HEK293 (cell line): Measurements from ENCODE around the gene CDKL5.
A peak's percentile ranks its signal among the peaks of the same experiment; 100 is the strongest.

Experiments used
- CTCF ChIA-PET: fragments of 350-600 bp; formaldehyde crosslinking; extraction: SDS; loops from one replicate; lab custom pipeline; 2021; ENCODE audit warnings: antibody characterized with exemption; lab: Yijun Ruan, JAX
- POLR2A ChIA-PET: fragments of 300-600 bp; formaldehyde crosslinking; extraction: SDS; loops from one replicate; lab custom pipeline; 2020; ENCODE audit warnings: antibody characterized with exemption, inconsistent platforms; lab: Yijun Ruan, JAX
- H3K27ac ChIP-seq: fragments of 200-500 bp; sonication (Bioruptor generic); 2 replicates; pipeline ENCODE4 v1.5.1; 2014; ENCODE audit warnings: low read depth, low read length, control low read depth, inconsistent platforms; ENCODE audit errors: extremely low read depth
- H3K36me3 ChIP-seq, 2 experiments: fragments of 200-500 bp in 1 of 2; sonication (Bioruptor generic) in 1 of 2; 1 replicate in 1 of 2; 2 replicates in 1 of 2; pipeline ENCODE4 v1.5.1; 2014 to 2017; ENCODE audit warnings: inconsistent platforms in 2 of 2, low read length in 2 of 2; ENCODE audit not compliant: control insufficient read depth in 2 of 2, insufficient read depth in 1 of 2
- H3K4me1 ChIP-seq: fragments of 200-500 bp; sonication (Bioruptor generic); 2 replicates; pipeline ENCODE4 v1.5.1; 2014; ENCODE audit warnings: mild to moderate bottlenecking, low read length, inconsistent platforms; ENCODE audit not compliant: control insufficient read depth, insufficient read depth
- H3K4me3 ChIP-seq: 2 replicates; pipeline ENCODE4 v1.5.1; 2011; ENCODE audit warnings: low read depth, mild to moderate bottlenecking, control low read depth, low read length, moderate library complexity
- H3K9me3 ChIP-seq: fragments of 200-500 bp; sonication (Bioruptor generic); 2 replicates; pipeline ENCODE4 v1.5.1; 2014; ENCODE audit warnings: low read depth, low read length, inconsistent platforms; ENCODE audit not compliant: control insufficient read depth, insufficient read depth
- FEZF1 ChIP-seq: fragments of 450-650 bp; formaldehyde crosslinking; IDR thresholded peaks from 2 replicates; pipeline ENCODE4 v1.5.1; 2016; ENCODE audit warnings: missing biosample characterization, missing genetic modification characterization
- GLIS1 ChIP-seq: fragments of 450-650 bp; formaldehyde crosslinking; IDR thresholded peaks from 2 replicates; pipeline ENCODE4 v1.5.1; 2016; ENCODE audit warnings: missing biosample characterization, missing genetic modification characterization
- IKZF3 ChIP-seq: fragments of 450-650 bp; IDR thresholded peaks from 2 replicates; pipeline ENCODE4 v1.5.0; 2018; ENCODE audit warnings: missing biosample characterization, mild to moderate bottlenecking, missing genetic modification characterization, moderate library complexity
- OSR2 ChIP-seq: fragments of 450-650 bp; formaldehyde crosslinking; IDR thresholded peaks from 2 replicates; pipeline ENCODE4 v1.5.1; 2016; ENCODE audit warnings: missing biosample characterization, missing genetic modification characterization
- ZEB2 ChIP-seq: fragments of 450-650 bp; formaldehyde crosslinking; IDR thresholded peaks from 2 replicates; pipeline ENCODE4 v1.5.1; 2016; ENCODE audit warnings: missing biosample characterization, missing genetic modification characterization
- ZNF114 ChIP-seq: fragments of 450-650 bp; formaldehyde crosslinking; IDR thresholded peaks from 2 replicates; pipeline ENCODE4 v1.5.0; 2017; ENCODE audit warnings: missing biosample characterization, missing genetic modification characterization
- ZNF140 ChIP-seq: fragments of 450-650 bp; formaldehyde crosslinking; IDR thresholded peaks from 2 replicates; pipeline ENCODE4 v1.5.1; 2016; ENCODE audit warnings: missing biosample characterization, missing genetic modification characterization
- ZNF221 ChIP-seq: fragments of 450-650 bp; formaldehyde crosslinking; IDR thresholded peaks from 2 replicates; pipeline ENCODE4 v1.5.1; 2017; ENCODE audit warnings: missing biosample characterization, missing genetic modification characterization, borderline replicate concordance
- ZNF280C ChIP-seq: fragments of 450-650 bp; formaldehyde crosslinking; IDR thresholded peaks from 2 replicates; pipeline ENCODE4 v1.5.1; 2016; ENCODE audit warnings: missing biosample characterization, missing genetic modification characterization
- ZNF302 ChIP-seq: fragments of 450-650 bp; formaldehyde crosslinking; IDR thresholded peaks from 2 replicates; pipeline ENCODE4 v1.5.1; 2016; ENCODE audit warnings: missing biosample characterization, missing genetic modification characterization, low read depth
- ZNF335 ChIP-seq: fragments of 450-650 bp; formaldehyde crosslinking; conservative IDR thresholded peaks from 2 replicates; pipeline ENCODE4 v1.5.1; 2016; ENCODE audit warnings: missing biosample characterization, missing genetic modification characterization
- ZNF391 ChIP-seq: fragments of 450-650 bp; formaldehyde crosslinking; IDR thresholded peaks from 2 replicates; pipeline ENCODE4 v1.5.1; 2016; ENCODE audit warnings: low read depth, missing biosample characterization, missing genetic modification characterization, borderline replicate concordance
- ZNF501 ChIP-seq: fragments of 450-650 bp; formaldehyde crosslinking; IDR thresholded peaks from 2 replicates; pipeline ENCODE4 v1.5.1; 2016; ENCODE audit warnings: missing biosample characterization, missing genetic modification characterization
- ZNF529 ChIP-seq: fragments of 450-650 bp; formaldehyde crosslinking; IDR thresholded peaks from 2 replicates; pipeline ENCODE4 v1.5.1; 2017; ENCODE audit warnings: missing genetic modification characterization, missing biosample characterization; ENCODE audit not compliant: insufficient replicate concordance
- ZNF544 ChIP-seq: fragments of 450-650 bp; formaldehyde crosslinking; IDR thresholded peaks from 2 replicates; pipeline ENCODE4 v1.5.0; 2017; ENCODE audit warnings: missing biosample characterization, missing genetic modification characterization
- ZNF596 ChIP-seq: fragments of 450-650 bp; IDR thresholded peaks from 2 replicates; pipeline ENCODE4 v1.5.0; 2018; ENCODE audit warnings: missing biosample characterization, mild to moderate bottlenecking, missing genetic modification characterization, moderate library complexity
- ZNF610 ChIP-seq: fragments of 450-650 bp; formaldehyde crosslinking; IDR thresholded peaks from 2 replicates; pipeline ENCODE4 v1.5.1; 2016; ENCODE audit warnings: missing biosample characterization, missing genetic modification characterization, borderline replicate concordance
- ZNF639 ChIP-seq: fragments of 450-650 bp; formaldehyde crosslinking; IDR thresholded peaks from 2 replicates; pipeline ENCODE4 v1.5.1; 2016; ENCODE audit warnings: missing biosample characterization, missing genetic modification characterization

Gene CDKL5

GRCh38 chrX:18491587-18492340 is 66.4 kb downstream of the CDKL5 start (continued):
- TF ChIP-seq IKZF3 (no peak), ZNF544 (tag by site-specific recombination) (no peak), GLIS1 (tag by site-specific recombination) (no peak), ZNF302 (tag by site-specific recombination) (no peak), ZNF391 (tag by site-specific recombination) (no peak), ZNF280C (no peak)
- TF ChIP-seq, all 188 proteins: peak for 0

GRCh38 chrX:18534949-18535348 is 109.5 kb downstream of the CDKL5 start:
- Histone ChIP-seq H3K9me3 (no peaks in the 10 kb centered on the region), H3K27ac (no peak overlapping the region), H3K4me1 (no peaks in the 10 kb centered on the region), H3K4me3 (no peak overlapping the region), H3K36me3 (no peaks in the 10 kb centered on the region)
- TF ChIP-seq ZNF335 (tag by site-specific recombination) (no peak), ZNF302 (tag by site-specific recombination) (no peak), ZNF596 (tag by site-specific recombination) (no peak)
- POLR2A ChIA-PET: no interaction called here
- CTCF ChIA-PET: no interaction called here

GRCh38 chrX:18537068-18537467 is 111.7 kb downstream of the CDKL5 start:
- TF ChIP-seq ZEB2 (tag by site-specific recombination): no peak
- H3K4me1 ChIP-seq: no peaks in the 10 kb centered on the region
- H3K9me3 ChIP-seq: no peaks in the 10 kb centered on the region
- ChIA-PET POLR2A (no interaction called here), CTCF (interaction anchor here (0.7 kb wide), 1 partner anchor 10 kb away, joined by 4 read pairs; no protein-coding TSS in a partner anchor)
- H3K4me3 ChIP-seq: no peak overlapping the region
- no peak overlapping the region for H3K27ac ChIP-seq
- no peaks in the 10 kb centered on the region for H3K36me3 ChIP-seq

- Histone ChIP-seq H3K9me3 (no peaks in the 10 kb centered on the region), H3K36me3 (no peaks in the 10 kb centered on the region), H3K4me1 (no peaks in the 10 kb centered on the region), H3K27ac (no peak overlapping the region), H3K4me3 (no peak overlapping the region)
- ChIA-PET CTCF (interaction anchor here (0.7 kb wide), 1 partner anchor 11 kb away, joined by 4 read pairs; no protein-coding TSS in a partner anchor), POLR2A (no interaction called here)
- TF ChIP-seq ZNF140 (tag by site-specific recombination) (no peak), FEZF1 (tag by site-specific recombination) (peak; percentile 53; the same call in 1 of the 2 replicates), ZNF610 (tag by site-specific recombination) (no peak)
Observed at GRCh38 chrX:18537524-18537923, 112.1 kb downstream of the CDKL5 start.

- no peak for TF ChIP-seq ZNF221 (tag by site-specific recombination)
- no peak for TF ChIP-seq ZNF114 (tag by site-specific recombination)
- TF ChIP-seq ZNF501 (tag by site-specific recombination): no peak
- no peak for TF ChIP-seq ZNF529
- TF ChIP-seq OSR2 (tag by site-specific recombination): no peak
- no peak for TF ChIP-seq GLIS1 (tag by site-specific recombination)
- no peak for TF ChIP-seq ZNF639 (tag by site-specific recombination)
- Histone ChIP-seq H3K4me1 (no peaks in the 10 kb centered on the region), H3K27ac (no peak overlapping the region), H3K4me3 (no peak overlapping the region), H3K36me3 (no peaks in the 10 kb centered on the region), H3K9me3 (no peaks in the 10 kb centered on the region)
- POLR2A ChIA-PET: no interaction called here
- CTCF ChIA-PET: no interaction called here
Observed at GRCh38 chrX:18542131-18542530, 116.7 kb downstream of the CDKL5 start.
